Measurements from ENCODE around the gene AGAP3.

Gene AGAP3

GRCh38 chr7:151161757-151162156 lies 75.5 kb downstream of the AGAP3 start:
- no peak for DNase-seq (ENCODE audit: low read depth)

- DNase-seq (ENCODE audit: low read depth) = no peak
Measured at GRCh38 chr7:151166629-151167196, 80.4 kb downstream of the AGAP3 start.

GRCh38 chr7:151167197-151167961 lies 81.1 kb downstream of the AGAP3 start, which contains the start of gene GBX1:
Gene GBX1, minus strand, starts transcription at chr7:151167694. Its CDS starts 146 bp downstream, at chr7:151167548.
- no peak for DNase-seq (ENCODE audit: low read depth)

- no peak for DNase-seq (ENCODE audit: low read depth)
Measured at GRCh38 chr7:151168003-151168786, 81.9 kb downstream of the AGAP3 start.

GRCh38 chr7:151168787-151169162 lies 82.5 kb downstream of the AGAP3 start:
- DNase-seq (ENCODE audit: low read depth) = no peak

GRCh38 chr7:151172273-151173141 lies 86.2 kb downstream of the AGAP3 start:
- peak; percentile 26 for DNase-seq (ENCODE audit: low read depth)

- no peak for DNase-seq (ENCODE audit: low read depth)
Measured at GRCh38 chr7:151173386-151174245, 87.3 kb downstream of the AGAP3 start.

GRCh38 chr7:151174246-151175046 lies 88.2 kb downstream of the AGAP3 start:
- DNase-seq (ENCODE audit: low read depth) = no peak

- no peak for DNase-seq (ENCODE audit: low read depth)
Measured at GRCh38 chr7:151175047-151175792, 88.9 kb downstream of the AGAP3 start.

- no peak for DNase-seq (ENCODE audit: low read depth)
Measured at GRCh38 chr7:151175793-151176311, 89.6 kb downstream of the AGAP3 start.

GRCh38 chr7:151176401-151176800 lies 90.1 kb downstream of the AGAP3 start:
- no peak for DNase-seq (ENCODE audit: low read depth)

- no peak for DNase-seq (ENCODE audit: low read depth)
Measured at GRCh38 chr7:151177310-151177709, 91.0 kb downstream of the AGAP3 start.

GRCh38 chr7:151178236-151178635 lies 92.0 kb downstream of the AGAP3 start:
- no peak for DNase-seq (ENCODE audit: low read depth)

- DNase-seq (ENCODE audit: low read depth) = no peak
Measured at GRCh38 chr7:151178831-151179230, 92.6 kb downstream of the AGAP3 start.

- DNase-seq (ENCODE audit: low read depth) = no peak
Measured at GRCh38 chr7:151179287-151179860, 93.1 kb downstream of the AGAP3 start.

- no peak for DNase-seq (ENCODE audit: low read depth)
Measured at GRCh38 chr7:151179946-151180345, 93.7 kb downstream of the AGAP3 start.

- no peak for DNase-seq (ENCODE audit: low read depth)
Measured at GRCh38 chr7:151181011-151181431, 94.7 kb downstream of the AGAP3 start.

GRCh38 chr7:151185762-151186639 lies 99.7 kb downstream of the AGAP3 start:
- no peak for DNase-seq (ENCODE audit: low read depth)

Data from GM04504 (cell line).